ENCODE data around the gene ASMTL.

GRCh38 chrX:1449036-1449822 is 3.5 kb downstream of the ASMTL start:
- TF ChIP-seq FOXK2 (IDR thresholded peaks at IDR 0.05) (no peak), BHLHE40 (IDR thresholded peaks at IDR 0.05; ENCODE audit: borderline replicate concordance) (no peak), ARNT (IDR thresholded peaks at IDR 0.05) (no peak), ELF4 (IDR thresholded peaks at IDR 0.05) (no peak), LEF1 (IDR thresholded peaks at IDR 0.05; ENCODE audit: borderline replicate concordance) (no peak), SP1 (IDR thresholded peaks at IDR 0.05) (no peak)
